Transverse colon (tissue), 4 donors: ENCODE results near the gene KY.

ENCODE experiments used
- CTCF ChIP-seq, 5 experiments: fragments of 200-600 bp in 3 of 5; fragments of 450-650 bp in 2 of 5; sonication (generic) in 3 of 5; IDR thresholded peaks; 1 replicate in 2 of 5; 2 replicates in 3 of 5; pipeline ENCODE4 v1.5.1; 2016 to 2017; ENCODE audit warnings: antibody characterized with exemption in 5 of 5, inconsistent platforms in 3 of 5, mild to moderate bottlenecking in 2 of 5, moderate library complexity in 1 of 5
- EP300 ChIP-seq: sonication (generic); formaldehyde crosslinking; IDR thresholded peaks from one replicate; pipeline ENCODE4 v1.6.1; 2017; ENCODE audit warnings: antibody characterized with exemption, low read depth
- POLR2A ChIP-seq: fragments of 450-650 bp; IDR thresholded peaks from one replicate; pipeline ENCODE4 v1.6.1; 2016; ENCODE audit warnings: antibody characterized with exemption, mild to moderate bottlenecking, moderate library complexity
- POLR2AphosphoS5 ChIP-seq, 3 donors: sonication (generic); formaldehyde crosslinking; IDR thresholded peaks; one replicate each; pipeline ENCODE4 v1.6.1; 2016; ENCODE audit warnings: antibody characterized with exemption in 3 of 3

- TF ChIP-seq CTCF (IDR thresholded peaks at IDR 0.05), result no peak
- no peak for TF ChIP-seq POLR2A
- TF ChIP-seq POLR2AphosphoS5 (IDR thresholded peaks at IDR 0.05), result no peak
- TF ChIP-seq EP300, result no peak
Observed at GRCh38 chr3:134609821-134610431, 40.9 kb downstream of the KY start.
